ENCODE data around the gene CECR2. TPM values are rescaled to one million over a fixed set of nuclear protein-coding genes. Genes with fewer than 3 reads are reported as not detected.
A peak's percentile ranks its signal among the peaks of the same experiment; 100 is the strongest.

The CECR2 gene
- total and polyA plus RNA-seq, 2 of the 8 experiments (the other 6 are each of a cell fraction or from before 2014, with no cell fraction given), result 18.3 to 123 TPM

DNA sequence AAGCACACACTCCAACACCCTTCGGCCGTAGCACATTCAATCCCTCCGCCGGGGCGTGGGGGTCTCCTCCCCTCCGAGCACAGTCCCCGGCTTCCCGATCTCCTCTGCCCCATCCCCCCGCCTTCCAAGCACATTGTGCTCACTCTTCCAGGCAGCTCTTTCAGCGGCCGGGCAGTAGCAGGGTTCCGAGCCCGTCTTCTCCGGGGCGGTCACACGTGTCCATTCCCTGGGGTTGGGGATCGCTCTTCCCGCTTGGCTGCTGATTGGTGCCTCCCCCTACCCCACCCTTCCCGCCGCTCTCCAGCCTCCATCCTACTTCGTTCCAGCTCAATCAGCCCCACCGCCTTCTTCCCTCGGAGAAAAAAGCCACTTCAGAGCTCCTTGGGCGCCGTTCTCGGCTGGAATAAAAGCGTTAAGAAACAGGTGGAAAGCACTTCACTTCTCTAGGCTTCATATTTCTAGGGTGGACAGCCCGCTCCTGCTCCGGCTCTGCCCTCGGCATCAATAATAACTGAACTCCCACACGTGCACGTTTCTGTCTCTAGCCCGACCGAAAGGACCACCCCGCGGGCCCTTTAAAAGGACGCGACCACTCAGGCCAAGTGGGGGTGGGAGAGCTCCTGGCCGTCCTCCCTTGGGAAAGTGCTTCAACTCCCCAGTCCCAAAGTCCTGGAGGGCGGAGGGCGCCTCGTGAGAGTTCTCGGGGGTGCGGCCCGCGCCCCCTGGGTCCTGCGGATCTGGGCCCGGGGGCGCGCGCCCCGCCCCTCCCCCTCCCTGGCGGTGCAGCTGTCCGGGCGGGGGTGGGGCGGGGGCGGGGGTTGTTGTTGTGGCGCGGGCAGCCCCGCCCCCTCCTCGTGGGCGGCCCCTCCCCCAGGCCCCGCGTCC, 464 bp upstream of the CECR2 start (continued):
- TF ChIP-seq GTF2F1 (IDR thresholded peaks at IDR 0.05; ENCODE audit: borderline replicate concordance, low read depth, low read length), result no peak
- TF ChIP-seq RAD21 (IDR thresholded peaks at IDR 0.05 in 1 of 2, conservative IDR thresholded peaks at IDR 0.05 in 1 of 2; ENCODE audit: low read depth in 2 of 2, low read length in 2 of 2), result peak in 1 of 2 experiments; percentile 3; a peak in 2 of 4 replicates
- TF ChIP-seq BCL11A (IDR thresholded peaks at IDR 0.05; ENCODE audit: low read depth in 2 of 2, low read length in 2 of 2), result no peak
- peak; percentile 71 for TF ChIP-seq TAF7 (optimal IDR thresholded peaks at IDR 0.05; ENCODE audit: borderline replicate concordance, low read depth, low read length)
- peak in 1 of 2 experiments; percentile 90; a peak in 1 of 4 replicates for TF ChIP-seq HDAC2 (IDR thresholded peaks at IDR 0.05; ENCODE audit: borderline replicate concordance in 1 of 2, low read depth in 2 of 2, low read length in 2 of 2)
- TF ChIP-seq SIRT6 (IDR thresholded peaks at IDR 0.05; ENCODE audit: low read length), result no peak
- peak; percentile 60 for TF ChIP-seq PHF8 (conservative IDR thresholded peaks at IDR 0.05; ENCODE audit: low read depth, low read length)
- TF ChIP-seq SP1 (IDR thresholded peaks at IDR 0.05; ENCODE audit: low read depth, low read length), result 0 out of 2 replicates have a peak, but pooled peaks have one; percentile 45
- no peak for TF ChIP-seq HDAC6 (IDR thresholded peaks at IDR 0.05; ENCODE audit: low read depth, low read length)
- TF ChIP-seq RBBP5 (IDR thresholded peaks at IDR 0.05; ENCODE audit: borderline replicate concordance, low read depth, low read length), result peak; percentile 64; the same call in 1 of the 2 replicates
- TF ChIP-seq ASH2L (IDR thresholded peaks at IDR 0.05; ENCODE audit: low read length), result peak; percentile 87
- TF ChIP-seq SIX5 (IDR thresholded peaks at IDR 0.05; ENCODE audit: low read depth, low read length), result no peak
- no peak for TF ChIP-seq CTBP2 (IDR thresholded peaks at IDR 0.05; ENCODE audit: borderline replicate concordance, insufficient read depth, insufficient read length, low read length)
- TF ChIP-seq TAF1 (IDR thresholded peaks at IDR 0.05; ENCODE audit: low read depth, low read length), result peak; percentile 74
- TF ChIP-seq, protein P1, sequence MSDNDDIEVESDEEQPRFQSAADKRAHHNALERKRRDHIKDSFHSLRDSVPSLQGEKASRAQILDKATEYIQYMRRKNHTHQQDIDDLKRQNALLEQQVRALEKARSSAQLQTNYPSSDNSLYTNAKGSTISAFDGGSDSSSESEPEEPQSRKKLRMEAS (IDR thresholded peaks at IDR 0.05), result peak; percentile 78
- TF ChIP-seq KDM1A (IDR thresholded peaks at IDR 0.05; ENCODE audit: borderline replicate concordance, low read length), result no peak
- peak; percentile 4; the same call in 1 of the 2 replicates for TF ChIP-seq USF2 (IDR thresholded peaks at IDR 0.05; ENCODE audit: low read length)
- TF ChIP-seq SAP30 (IDR thresholded peaks at IDR 0.05; ENCODE audit: insufficient read depth, insufficient replicate concordance, low read length), result peak; percentile 76
- peak; percentile 43 to 82; a peak in 3 of 4 replicates for TF ChIP-seq SIN3A (conservative IDR thresholded peaks at IDR 0.05 in 1 of 2, IDR thresholded peaks at IDR 0.05 in 1 of 2; ENCODE audit: low read depth in 1 of 2, low read length in 2 of 2)
- peak; percentile 31; the same call in 1 of the 2 replicates for TF ChIP-seq EGR1 (IDR thresholded peaks at IDR 0.05; ENCODE audit: borderline replicate concordance, low read depth, low read length)
